GM19035 (cell line): ENCODE measurements around the gene NHLRC1.
"Not testable (repeated sequence)": the region's sequence is repeated elsewhere in the genome, so short reads cannot be mapped to it uniquely, and the experiment has no call there.

Source experiments
- ATAC-seq: cut with Tn5 transposase; IDR thresholded peaks from one replicate; pipeline ENCODE4 v1.9.1; 2021; ENCODE audit not compliant: unreplicated experiment

The NHLRC1 gene

DNA sequence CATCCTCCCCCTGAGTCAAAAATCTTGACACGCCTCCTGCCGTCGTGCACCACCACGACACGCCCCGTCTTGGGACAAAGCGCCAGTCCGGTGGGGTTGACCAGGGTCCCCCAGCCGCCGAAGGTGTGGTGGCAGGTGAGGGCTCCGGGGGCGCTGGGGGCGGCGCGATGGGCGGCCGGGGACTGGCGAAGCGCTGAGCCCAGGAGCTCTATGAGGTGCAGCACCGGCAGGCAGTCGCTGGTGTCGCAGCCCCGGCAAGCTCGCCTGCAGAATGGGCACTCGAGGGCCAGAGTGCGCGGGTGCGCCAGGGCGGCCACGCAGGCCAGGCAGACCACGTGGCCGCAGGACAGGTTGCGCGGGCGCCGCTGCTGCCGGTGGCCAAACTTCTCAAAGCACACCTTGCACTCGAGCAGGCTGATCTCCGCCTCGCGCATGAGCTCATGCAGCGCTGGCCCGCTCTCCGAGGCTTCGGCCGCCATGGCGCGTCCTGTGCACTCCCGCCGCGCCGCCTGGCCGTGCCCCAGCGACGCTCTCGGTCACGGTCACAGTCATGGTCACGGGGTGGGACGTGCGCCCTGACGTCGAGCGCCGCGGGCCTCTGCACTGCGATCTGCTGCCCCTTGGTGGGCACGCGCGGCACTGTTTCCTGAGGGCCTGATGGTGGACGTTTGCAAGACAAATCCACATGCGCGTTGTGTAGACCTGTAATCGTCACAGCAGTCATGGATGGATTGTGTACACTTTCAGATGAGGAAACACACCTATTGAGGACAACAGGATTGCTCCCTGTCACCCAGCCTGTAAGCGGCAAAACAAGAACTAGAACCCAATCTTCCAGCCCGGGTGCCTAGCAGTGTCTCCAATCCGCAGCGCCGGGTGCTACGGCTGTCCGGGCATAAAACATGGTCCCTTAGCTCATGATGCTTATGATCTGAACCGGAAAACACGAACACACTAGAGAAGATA is at the start of gene NHLRC1:
NHLRC1 (minus strand) TSS at position 550 of the 966 bp plus-strand sequence; CDS start at position 479, 71 bp downstream.
- peak; percentile 92 for ATAC-seq

DNA sequence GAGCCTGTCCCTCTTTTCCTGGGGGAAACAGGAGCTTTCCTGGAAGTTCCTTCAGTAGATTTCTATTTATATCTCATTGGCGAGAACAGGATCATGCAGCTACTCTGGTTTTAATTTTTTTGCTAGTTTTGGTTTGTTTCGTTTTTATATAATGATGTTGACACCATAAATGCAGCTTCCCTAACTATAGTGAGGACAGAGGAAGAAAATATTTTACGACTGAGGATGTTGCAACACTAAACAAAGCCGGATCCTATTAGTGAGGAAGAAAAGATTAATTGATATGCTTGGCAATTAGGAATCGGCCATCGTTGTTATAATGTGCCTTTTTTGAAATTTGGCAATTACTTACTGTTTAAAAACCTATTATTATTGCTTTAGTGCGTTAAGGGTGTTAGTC is 49.4 kb upstream of the NHLRC1 start:
- ATAC-seq: no peak

DNA sequence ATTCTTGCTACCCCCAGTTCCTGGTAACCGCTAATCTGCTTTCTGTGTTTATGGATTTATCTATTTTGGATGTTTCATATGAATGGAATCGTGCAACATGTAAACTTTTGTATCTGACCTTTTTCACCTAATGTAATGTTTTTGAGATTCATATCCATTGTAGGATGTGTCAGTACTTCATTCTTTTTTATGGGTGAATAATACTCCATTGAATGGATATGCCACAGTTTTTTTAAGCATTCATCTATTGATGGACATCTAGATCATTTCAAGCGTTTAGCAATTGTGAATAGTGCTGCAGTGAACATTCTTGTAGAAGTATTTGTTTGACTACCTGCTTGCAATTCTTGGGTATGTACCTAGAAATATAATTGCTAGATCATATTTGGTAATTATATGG is 45.8 kb upstream of the NHLRC1 start:
- no peak for ATAC-seq

DNA sequence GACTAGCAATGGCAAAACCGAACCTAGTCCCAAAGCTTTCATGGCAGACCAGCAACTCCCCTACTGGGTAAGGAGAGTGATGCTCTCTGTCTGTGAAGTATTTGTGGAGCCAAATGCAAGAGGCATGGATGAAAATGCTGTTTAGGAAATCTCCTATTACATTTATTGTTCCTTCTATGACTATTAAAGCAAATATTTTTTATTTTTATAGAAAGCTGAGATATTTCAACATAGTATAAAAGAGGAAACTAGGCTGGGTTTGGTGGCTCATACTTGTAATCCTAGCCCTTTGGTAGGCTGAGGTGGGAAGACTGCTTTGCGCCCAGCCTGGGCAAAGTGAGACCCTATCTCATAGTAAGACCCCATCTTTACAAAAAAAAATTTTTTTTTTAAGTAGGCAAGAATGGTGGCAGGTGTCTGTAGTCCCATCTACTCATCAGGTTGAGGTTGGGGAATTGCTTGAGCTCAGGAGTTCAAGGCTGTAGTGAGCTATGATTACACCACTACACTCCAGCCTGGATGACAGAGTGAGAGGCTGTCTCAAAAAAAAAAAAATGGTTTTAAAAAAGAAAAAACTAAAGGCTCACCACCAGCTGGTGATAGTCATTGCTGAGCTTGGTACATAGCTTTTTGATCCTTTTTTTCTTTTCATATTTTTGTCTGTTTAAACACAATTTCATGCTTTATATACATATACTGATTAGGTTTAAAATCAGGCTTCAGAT is 44.0 kb upstream of the NHLRC1 start:
- ATAC-seq: no peak

- ATAC-seq: no peak
These were observed 43.3 kb upstream of the NHLRC1 start for GRCh38 chr6:18165751-18166150.

DNA sequence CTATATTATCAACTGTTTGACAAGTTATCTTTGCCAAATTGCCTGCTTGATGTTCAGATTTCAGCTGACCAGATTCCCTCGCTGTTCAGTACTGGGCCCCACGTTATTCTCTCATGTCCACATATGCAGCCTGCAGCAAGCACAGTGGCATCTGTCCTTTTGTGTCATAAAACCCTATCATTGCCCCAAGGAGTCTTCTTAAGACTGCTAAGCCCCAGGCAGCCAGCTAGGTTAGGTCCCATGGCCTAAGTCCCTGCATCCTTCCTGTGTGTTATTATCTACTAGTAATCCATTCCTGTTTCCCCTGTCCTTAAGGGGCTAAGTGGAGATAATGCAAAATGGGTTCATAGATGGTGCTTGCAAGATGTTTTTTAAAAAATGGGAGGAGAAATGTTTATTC is 39.9 kb upstream of the NHLRC1 start:
- ATAC-seq: no peak

DNA sequence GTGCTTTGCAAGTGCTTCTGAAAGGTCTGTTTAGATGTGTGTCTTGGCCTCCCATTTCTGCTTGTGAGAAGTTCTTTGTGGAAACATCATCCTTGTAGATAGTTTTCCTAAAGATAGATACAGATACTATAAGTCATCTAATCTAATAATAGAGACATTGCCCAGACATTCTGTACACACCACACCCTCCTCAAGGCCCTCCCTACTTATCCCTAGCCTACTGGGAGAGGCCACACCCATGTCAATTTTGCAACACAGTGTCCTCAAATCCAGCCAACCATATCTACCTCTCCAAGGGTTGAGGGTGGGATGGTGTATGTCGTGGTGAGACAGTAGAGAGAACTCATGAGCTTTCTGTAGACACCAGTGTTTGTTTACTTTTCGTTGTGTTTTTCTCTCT is 39.0 kb upstream of the NHLRC1 start:
- ATAC-seq: no peak

- no peak for ATAC-seq
These were observed 38.4 kb upstream of the NHLRC1 start for GRCh38 chr6:18160911-18161310.

- ATAC-seq: peak; percentile 24
These were observed 33.5 kb upstream of the NHLRC1 start for GRCh38 chr6:18155864-18156421.

DNA sequence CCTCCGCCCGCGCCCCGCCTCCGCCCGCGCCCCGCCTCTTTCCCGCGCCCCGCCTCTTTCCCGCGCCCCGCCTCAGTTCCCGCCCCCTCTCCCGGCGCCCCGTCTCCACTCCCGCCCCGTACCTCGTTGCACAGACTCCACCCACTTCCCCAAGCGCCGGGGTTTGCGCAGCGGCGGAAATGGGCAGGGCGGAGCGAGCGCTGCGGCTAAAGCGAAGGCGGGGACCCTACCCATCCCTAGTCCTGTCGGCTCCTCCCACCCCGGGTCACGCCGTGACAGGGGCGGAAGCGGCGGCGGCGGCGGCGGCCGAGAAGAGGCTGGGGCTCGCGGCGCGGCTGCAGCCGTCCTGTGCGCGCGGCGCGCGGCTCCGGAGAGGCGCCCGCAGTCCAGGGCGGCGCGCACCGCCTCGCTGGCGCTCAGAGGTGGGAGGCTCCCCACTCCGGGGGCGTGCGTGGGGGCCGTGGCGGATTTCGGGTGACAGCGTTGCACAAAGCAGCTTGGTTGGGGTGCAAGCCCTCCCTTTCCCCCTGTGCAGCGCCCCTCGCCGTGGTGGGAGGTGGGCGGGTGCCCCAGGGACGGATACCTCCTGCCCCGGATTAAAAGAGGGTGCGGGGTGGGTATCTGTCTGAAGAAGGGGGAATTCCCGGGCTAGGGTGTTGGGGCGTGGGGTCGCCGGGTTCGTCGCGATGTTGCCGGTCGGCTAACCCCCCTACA is 32.8 kb upstream of the NHLRC1 start, which contains the start of gene KDM1B:
KDM1B (plus strand) TSS at position 273 of the 714 bp plus-strand sequence. CDS start 4,474 bp downstream, outside the sequence.
- ATAC-seq: peak; percentile 91

DNA sequence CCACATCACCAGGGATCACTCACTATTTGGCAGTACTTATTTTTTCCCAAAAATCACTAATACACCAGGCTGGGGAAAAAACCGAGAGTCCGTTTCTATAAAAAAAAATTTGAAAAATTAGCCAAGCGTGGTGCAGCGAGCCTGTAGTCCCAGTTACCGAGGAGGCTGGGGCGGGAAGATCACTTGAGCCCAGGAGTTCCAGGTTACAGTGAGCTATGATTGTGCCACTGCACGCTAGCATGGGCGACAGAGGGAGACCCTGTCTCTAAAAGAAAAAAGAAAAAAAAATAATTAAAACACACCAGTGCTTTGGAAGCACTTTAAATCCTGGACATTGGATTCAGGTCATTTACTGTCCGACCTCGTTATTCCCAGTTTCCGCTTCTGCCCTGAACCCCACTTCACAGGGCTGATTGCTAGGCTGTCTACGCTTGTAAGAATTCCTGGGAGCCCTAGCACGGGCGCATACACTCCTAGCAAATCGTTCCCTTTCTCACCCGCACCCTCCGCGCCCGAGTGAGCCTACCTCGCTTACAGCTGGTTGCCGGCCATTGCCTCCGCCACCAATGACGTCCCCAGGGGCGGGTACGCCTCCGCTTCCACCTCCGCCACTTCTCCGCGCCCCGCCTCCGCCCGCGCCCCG is 32.2 kb upstream of the NHLRC1 start, which contains the start of gene TPMT:
TPMT (minus strand) TSS at position 571 of the 643 bp plus-strand sequence. CDS start 5,950 bp downstream, outside the sequence.
- peak; percentile 63 for ATAC-seq

GRCh38 chr6:18153311-18153703 is 30.8 kb upstream of the NHLRC1 start:
- ATAC-seq: no peak

- ATAC-seq: no peak
These were observed 29.3 kb upstream of the NHLRC1 start for GRCh38 chr6:18151801-18152200.

DNA sequence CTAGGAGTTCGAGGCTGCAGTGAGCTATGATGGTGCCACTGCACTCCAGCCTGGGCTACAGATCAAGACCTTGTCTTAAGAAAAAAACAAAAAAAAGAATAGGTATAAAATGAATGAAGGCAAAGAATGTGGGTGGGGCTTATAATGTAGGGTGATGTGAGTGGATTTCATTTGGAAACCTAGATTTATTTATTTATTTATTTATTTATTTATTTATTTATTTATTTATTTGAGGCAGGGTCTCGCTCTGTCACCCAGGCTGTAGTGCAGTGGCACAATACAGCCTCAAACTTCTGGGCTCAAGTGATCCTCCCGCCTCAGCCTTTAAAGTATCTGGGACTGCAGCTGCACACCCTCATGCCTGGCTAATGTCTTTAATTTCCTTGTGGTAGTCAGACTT is 28.9 kb upstream of the NHLRC1 start:
- ATAC-seq: not testable (repeated sequence)

- ATAC-seq: no peak
These were observed 26.0 kb upstream of the NHLRC1 start for GRCh38 chr6:18148304-18149025.

DNA sequence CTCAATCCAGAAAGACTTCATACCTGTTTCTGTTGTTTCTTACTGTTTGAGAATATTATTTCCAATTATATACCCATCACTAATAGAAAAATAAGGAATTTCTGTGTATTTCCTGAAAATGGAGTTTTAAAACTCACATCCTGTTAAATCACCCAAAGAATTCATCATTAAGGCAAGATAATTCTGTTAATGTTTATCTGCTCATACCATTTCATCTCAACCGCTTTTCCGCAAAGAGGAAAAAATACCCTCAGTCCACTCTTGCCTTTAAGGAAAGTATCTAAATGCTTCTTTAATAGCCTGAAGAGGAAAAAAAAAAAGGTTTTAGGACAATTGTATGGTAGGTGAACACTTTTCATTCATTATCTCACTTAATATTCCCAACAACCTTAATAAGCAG is 25.1 kb upstream of the NHLRC1 start:
- no peak for ATAC-seq

DNA sequence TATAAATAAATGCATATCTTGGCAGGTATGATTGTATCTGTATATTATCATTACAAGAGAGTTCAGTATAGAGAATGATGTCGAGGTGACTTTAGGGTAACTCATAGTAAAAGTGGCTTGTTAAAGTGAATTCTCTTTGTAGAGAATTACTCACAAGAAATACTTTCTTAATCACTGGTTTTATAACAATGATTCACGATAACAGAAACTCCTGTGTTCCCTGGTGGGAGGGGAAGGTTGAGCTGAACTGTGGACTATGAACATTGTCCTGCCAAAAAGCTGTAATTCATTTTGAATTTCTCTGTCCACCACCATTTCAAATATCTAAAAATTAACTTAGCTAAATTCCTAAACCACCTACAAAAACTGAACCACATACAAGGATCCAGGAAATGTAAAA is 24.7 kb upstream of the NHLRC1 start:
- no peak for ATAC-seq

DNA sequence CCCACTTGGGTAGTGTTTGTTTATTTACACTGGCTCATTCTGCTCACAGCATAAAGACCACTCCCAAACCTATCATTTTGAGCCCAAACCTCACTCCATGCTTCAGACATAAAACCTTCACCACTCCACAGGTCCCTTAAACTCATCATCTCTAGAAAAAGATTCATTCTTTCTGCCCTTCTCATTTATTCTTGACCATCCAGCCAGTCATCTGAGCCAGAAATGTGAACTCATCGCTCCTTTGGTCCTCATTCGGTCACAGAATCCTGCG is 20.0 kb upstream of the NHLRC1 start:
- no peak for ATAC-seq

- no peak for ATAC-seq
These were observed 19.5 kb upstream of the NHLRC1 start for GRCh38 chr6:18141805-18142590.
